BLaER1 (cell line): Measurements from ENCODE around the gene ST3GAL6.

Experiments used
- H3K27ac ChIP-seq: shearing (Covaris generic); formaldehyde crosslinking; 2 replicates; pipeline ENCODE4 v1.8.1; 2022
- H3K27me3 ChIP-seq: shearing (Covaris generic); formaldehyde crosslinking; 2 replicates; pipeline ENCODE4 v1.8.1; 2022
- H3K36me3 ChIP-seq: shearing (Covaris generic); formaldehyde crosslinking; 2 replicates; pipeline ENCODE4 v1.8.1; 2022
- H3K4me1 ChIP-seq: shearing (Covaris generic); formaldehyde crosslinking; 2 replicates; pipeline ENCODE4 v1.8.1; 2022
- H3K4me2 ChIP-seq: shearing (Covaris generic); formaldehyde crosslinking; 2 replicates; pipeline ENCODE4 v1.8.1; 2022
- H3K4me3 ChIP-seq: shearing (Covaris generic); formaldehyde crosslinking; 2 replicates; pipeline ENCODE4 v1.8.1; 2022
- H3K9ac ChIP-seq: shearing (Covaris generic); formaldehyde crosslinking; 2 replicates; pipeline ENCODE4 v1.8.1; 2022
- H3K9me3 ChIP-seq: shearing (Covaris generic); formaldehyde crosslinking; 2 replicates; pipeline ENCODE4 v1.8.1; 2022
- H4K20me1 ChIP-seq: shearing (Covaris generic); formaldehyde crosslinking; 2 replicates; pipeline ENCODE4 v1.8.1; 2022
- Cebpa-rat ChIP-seq: shearing (Covaris generic); IDR thresholded peaks from 2 replicates; pipeline ENCODE4 v1.8.1; 2022

Gene ST3GAL6

DNA sequence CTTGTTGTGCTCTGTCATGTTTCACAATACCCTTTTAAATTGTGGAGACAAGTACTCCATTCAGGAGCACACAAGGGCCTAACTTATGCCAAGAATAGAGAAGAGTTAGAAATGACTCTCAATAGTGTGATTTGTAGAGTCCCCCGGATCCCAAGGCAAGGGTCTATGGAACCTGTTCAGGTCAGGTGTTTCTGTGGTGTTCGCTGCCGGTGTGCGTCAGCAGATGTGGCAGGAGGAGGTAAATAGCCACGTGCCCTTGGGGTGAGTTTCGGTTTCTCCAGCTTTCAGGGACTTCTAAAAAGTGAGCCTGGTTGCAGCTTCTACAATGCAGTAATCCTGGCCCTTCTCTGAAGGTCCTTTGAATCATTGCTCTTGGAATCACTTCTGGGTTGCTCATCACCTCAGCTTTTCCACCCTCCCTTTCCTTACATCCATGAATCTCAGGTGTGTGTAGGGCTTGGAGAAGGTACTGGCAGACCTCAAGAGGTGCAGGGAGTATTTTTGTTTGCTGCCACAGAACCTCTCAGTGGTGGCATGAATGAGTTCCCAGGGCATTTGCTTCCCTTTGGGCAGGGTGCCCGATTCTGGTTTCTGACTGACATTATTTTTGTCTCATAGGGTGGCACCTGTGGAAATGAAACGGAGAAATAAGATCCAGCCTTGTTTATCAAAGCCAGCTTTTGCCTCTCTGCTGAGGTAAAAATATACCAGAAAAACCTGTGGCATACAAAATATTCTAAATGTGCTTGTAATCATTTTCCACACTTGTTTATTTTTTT, 7.3 kb downstream of the ST3GAL6 start:
- H3K4me2 ChIP-seq = no peak overlapping the region
- H3K9ac ChIP-seq = no peak overlapping the region
- H3K4me3 ChIP-seq = no peak overlapping the region
- H3K27me3 ChIP-seq = no peaks in the 10 kb centered on the region
- H3K27ac ChIP-seq = no peak overlapping the region
- no peaks in the 10 kb centered on the region for H3K4me1 ChIP-seq
- no peak for TF ChIP-seq Cebpa-rat
- no peaks in the 10 kb centered on the region for H3K36me3 ChIP-seq
- no peaks in the 10 kb centered on the region for H3K9me3 ChIP-seq
- H4K20me1 ChIP-seq = no peaks in the 10 kb centered on the region

DNA sequence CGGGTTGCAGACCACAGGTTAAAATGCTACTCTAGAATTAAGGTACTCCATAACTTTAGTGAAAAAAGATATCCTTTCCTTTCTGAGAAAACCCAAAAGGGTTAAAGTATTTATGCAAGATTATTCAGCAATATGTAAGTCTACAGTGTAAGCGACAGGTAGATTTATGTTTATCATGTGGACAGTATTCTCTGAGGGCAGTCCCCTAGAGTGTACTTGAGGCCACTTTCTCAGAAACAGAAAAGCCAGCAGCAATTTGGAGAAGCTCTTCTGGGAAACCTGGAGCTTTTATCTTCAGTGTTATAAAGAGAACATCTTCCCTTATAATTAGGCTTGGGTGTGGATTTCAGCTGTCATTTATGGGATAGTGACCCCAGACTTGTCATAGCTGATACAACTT, 8.9 kb downstream of the ST3GAL6 start:
- no peak for TF ChIP-seq Cebpa-rat

DNA sequence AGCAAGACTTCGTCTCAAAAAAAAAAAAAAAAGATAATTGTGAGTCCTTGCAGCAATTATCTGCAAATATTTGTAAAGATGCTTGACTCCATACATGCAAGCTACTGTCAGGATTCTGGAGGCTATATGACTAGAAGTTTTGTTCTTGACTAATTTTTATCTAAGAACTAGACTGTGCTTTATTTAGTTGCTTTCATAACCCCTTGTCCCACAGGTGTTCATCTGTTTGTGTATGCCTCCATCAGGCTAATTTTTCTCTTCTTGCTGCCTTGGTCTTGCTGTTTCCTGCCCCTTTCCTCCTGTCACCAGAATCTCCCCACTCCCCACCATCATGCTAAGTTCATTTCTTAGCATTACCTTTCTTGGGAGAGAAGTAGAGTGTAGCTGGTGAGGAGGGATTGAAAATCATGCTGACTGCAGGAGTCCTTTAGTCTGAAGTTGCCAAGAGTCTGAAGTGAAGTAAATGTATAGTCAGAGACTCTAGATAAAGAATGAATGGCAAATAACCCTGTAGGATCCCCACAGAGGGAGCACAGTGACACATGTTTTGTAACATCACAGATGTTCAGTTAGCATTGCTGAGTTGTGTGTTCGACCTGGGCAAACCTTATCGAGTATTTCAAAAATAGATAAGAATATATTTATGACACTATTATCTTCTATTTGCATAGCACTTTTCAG, 12.5 kb downstream of the ST3GAL6 start:
- Histone ChIP-seq H3K36me3 (no peaks in the 10 kb centered on the region), H3K4me2 (no peak overlapping the region), H3K4me1 (no peaks in the 10 kb centered on the region), H3K4me3 (no peak overlapping the region), H3K27me3 (no peaks in the 10 kb centered on the region), H4K20me1 (no peaks in the 10 kb centered on the region), H3K9ac (no peak overlapping the region), H3K9me3 (no peaks in the 10 kb centered on the region), H3K27ac (no peak overlapping the region)
- no peak for TF ChIP-seq Cebpa-rat

More for the DNA sequence above, 8.9 kb downstream of the ST3GAL6 start:
- H3K4me2 ChIP-seq = no peak overlapping the region
- no peaks in the 10 kb centered on the region for H3K4me1 ChIP-seq
- no peak overlapping the region for H3K4me3 ChIP-seq
- no peaks in the 10 kb centered on the region for H4K20me1 ChIP-seq
- H3K9ac ChIP-seq = no peak overlapping the region
- no peak overlapping the region for H3K27ac ChIP-seq
- no peaks in the 10 kb centered on the region for H3K36me3 ChIP-seq
- H3K27me3 ChIP-seq = no peaks in the 10 kb centered on the region
- H3K9me3 ChIP-seq = no peaks in the 10 kb centered on the region

DNA sequence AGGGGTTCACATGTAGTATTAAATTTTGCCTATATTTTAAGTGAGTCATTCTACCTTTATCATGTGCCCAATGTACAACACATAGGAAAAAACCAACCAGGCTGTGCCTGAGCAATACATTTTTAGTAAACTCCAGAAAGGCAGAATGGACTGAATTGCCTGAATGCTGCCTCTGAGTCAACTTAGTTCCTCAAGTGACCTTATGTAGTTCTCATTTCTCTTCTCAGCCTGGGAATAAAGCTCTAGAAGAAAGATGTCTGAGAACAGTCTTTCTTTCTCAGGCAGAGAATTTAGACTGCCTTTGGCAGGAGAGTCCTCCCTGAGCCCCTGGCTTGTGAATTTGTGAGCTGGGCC, 13.0 kb downstream of the ST3GAL6 start:
- no peak overlapping the region for H3K4me2 ChIP-seq

DNA sequence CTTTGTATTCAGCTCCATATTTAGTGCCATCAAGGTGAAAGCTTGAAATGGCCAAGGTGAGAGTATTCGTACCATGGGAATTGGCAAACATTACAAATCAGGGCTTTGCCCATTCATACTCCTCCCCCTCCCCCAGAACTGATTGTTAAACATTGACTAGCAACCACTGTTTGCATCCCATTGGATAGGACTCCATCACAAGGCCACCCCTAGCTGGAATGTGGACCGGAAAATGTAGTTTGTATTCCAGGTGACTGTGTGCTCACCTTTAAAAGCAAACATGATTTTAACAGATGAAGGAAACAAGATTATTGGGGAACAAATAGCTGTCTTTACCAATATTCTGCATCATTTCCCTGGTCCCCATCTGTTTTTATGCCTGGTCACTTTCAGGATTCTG, 14.1 kb downstream of the ST3GAL6 start:
- Histone ChIP-seq H3K27me3 (no peaks in the 10 kb centered on the region), H4K20me1 (no peaks in the 10 kb centered on the region), H3K36me3 (no peaks in the 10 kb centered on the region), H3K27ac (no peak overlapping the region), H3K9me3 (no peaks in the 10 kb centered on the region), H3K4me2 (no peak overlapping the region), H3K9ac (no peak overlapping the region), H3K4me1 (no peaks in the 10 kb centered on the region), H3K4me3 (no peak overlapping the region)
- TF ChIP-seq Cebpa-rat = no peak

More for the DNA sequence above, 13.0 kb downstream of the ST3GAL6 start:
- Histone ChIP-seq H3K9me3 (no peaks in the 10 kb centered on the region), H3K4me1 (no peaks in the 10 kb centered on the region), H3K27ac (no peak overlapping the region), H4K20me1 (no peaks in the 10 kb centered on the region), H3K36me3 (no peaks in the 10 kb centered on the region), H3K9ac (no peak overlapping the region), H3K27me3 (no peaks in the 10 kb centered on the region), H3K4me3 (no peak overlapping the region)
- TF ChIP-seq Cebpa-rat = no peak

DNA sequence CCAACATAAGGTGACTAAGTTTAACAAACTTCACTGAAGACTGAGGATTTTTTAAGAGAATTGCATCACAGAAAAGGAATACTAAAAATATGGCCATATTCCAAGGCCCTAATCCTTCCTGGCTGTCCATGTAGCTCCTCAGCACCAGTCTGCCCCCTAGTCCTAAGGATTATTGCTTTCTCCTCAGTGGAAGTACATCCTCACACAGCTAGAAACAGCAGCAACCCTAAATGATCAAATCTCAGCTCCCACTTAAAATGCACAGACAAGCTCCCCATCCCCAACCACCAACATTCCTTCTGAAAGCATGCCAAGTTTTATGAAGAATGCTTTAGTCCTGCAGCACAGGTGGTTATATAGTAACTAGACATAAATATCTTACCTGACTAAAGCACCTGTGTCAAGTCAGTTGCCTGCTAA, 14.7 kb downstream of the ST3GAL6 start:
- Histone ChIP-seq H3K4me1 (no peaks in the 10 kb centered on the region), H3K4me2 (no peak overlapping the region), H3K4me3 (no peak overlapping the region), H3K36me3 (no peaks in the 10 kb centered on the region), H3K27me3 (no peaks in the 10 kb centered on the region), H4K20me1 (no peaks in the 10 kb centered on the region), H3K9me3 (no peaks in the 10 kb centered on the region), H3K9ac (no peak overlapping the region), H3K27ac (no peak overlapping the region)
- no peak for TF ChIP-seq Cebpa-rat

DNA sequence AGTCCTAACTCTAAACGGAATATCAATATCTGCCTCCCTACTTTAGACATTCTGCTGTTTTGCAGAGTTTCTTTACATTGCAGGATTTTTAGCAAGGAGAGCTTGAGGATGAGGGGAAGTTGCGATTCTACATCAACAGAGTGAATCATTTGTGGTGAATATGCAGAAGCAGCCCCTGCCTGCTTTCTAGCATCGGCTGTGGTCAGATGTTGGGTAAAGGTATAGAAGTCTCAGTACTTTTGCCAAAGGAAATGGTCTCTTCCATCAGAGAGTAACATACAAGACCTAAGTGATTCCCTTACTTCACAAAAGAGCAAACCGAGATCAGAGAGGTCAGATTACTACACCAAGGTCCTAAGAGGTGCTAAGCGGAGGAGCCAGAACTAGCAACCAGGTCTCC, 15.2 kb downstream of the ST3GAL6 start:
- H3K9ac ChIP-seq = no peak overlapping the region
- H3K4me2 ChIP-seq = no peak overlapping the region

DNA sequence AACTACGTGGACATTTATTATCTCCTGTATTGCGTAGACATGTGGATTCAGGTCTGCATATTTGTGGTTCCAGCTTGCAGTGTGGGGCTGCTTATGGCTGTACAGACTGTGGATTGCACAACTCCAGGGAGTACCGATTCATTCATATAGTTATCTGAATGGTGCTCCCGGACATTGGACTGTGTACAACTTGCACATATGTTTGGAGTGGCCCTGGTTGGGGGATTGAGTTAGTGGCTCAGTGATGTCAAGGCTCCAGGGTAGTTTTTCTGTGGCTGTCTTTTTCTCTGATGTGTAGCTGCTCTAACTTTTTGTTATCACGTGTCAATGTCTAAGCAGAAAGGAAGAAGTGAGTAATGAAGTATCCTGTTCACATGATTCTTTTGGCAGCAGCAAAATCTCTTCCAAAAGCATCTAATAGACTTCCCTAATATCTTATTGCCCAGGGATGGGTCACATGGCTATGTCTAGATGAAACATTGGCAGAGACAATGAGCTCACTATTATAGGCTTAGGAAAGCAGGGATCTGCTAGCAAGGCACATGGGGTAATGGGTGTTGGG, 15.8 kb downstream of the ST3GAL6 start:
- Histone ChIP-seq H3K4me1 (no peaks in the 10 kb centered on the region), H4K20me1 (no peaks in the 10 kb centered on the region), H3K9ac (no peak overlapping the region), H3K27ac (no peak overlapping the region), H3K36me3 (no peaks in the 10 kb centered on the region), H3K9me3 (no peaks in the 10 kb centered on the region), H3K27me3 (no peaks in the 10 kb centered on the region), H3K4me2 (no peak overlapping the region), H3K4me3 (no peak overlapping the region)
- TF ChIP-seq Cebpa-rat = no peak

More for the DNA sequence above, 15.2 kb downstream of the ST3GAL6 start:
- no peak overlapping the region for H3K4me3 ChIP-seq
- TF ChIP-seq Cebpa-rat = no peak
- no peaks in the 10 kb centered on the region for H3K4me1 ChIP-seq
- no peaks in the 10 kb centered on the region for H4K20me1 ChIP-seq
- H3K9me3 ChIP-seq = no peaks in the 10 kb centered on the region
- H3K36me3 ChIP-seq = no peaks in the 10 kb centered on the region
- H3K27me3 ChIP-seq = no peaks in the 10 kb centered on the region
- H3K27ac ChIP-seq = no peak overlapping the region

GRCh38 chr3:98779541-98780335, 16.6 kb downstream of the ST3GAL6 start:
- Histone ChIP-seq H3K36me3 (no peaks in the 10 kb centered on the region), H3K9ac (no peak overlapping the region), H3K27me3 (no peaks in the 10 kb centered on the region), H3K27ac (no peak overlapping the region), H3K4me3 (no peak overlapping the region), H3K4me1 (no peaks in the 10 kb centered on the region), H3K4me2 (no peak overlapping the region), H4K20me1 (no peaks in the 10 kb centered on the region), H3K9me3 (no peaks in the 10 kb centered on the region)
- TF ChIP-seq Cebpa-rat = no peak
